ENCODE data around the gene ZHX3. TPM values are rescaled to one million over a fixed set of nuclear protein-coding genes. Genes with fewer than 3 reads are reported as not detected.
"Not testable (repeated sequence)": the region's sequence is repeated elsewhere in the genome, so short reads cannot be mapped to it uniquely, and the experiment has no call there.

ZHX3 gene
- total and polyA plus RNA-seq, 2 experiments from 2014 or later: 5.8 to 10.3 TPM

- Histone ChIP-seq H3K36me3 (no peaks in the 10 kb centered on the region), H3K4me3 (no peak overlapping the region), H3K27ac (no peak overlapping the region), H3K4me1 (ENCODE audit: low read depth) (peaks cover 8% of the 10 kb centered on the region), H3K27me3 (no peaks in the 10 kb centered on the region), H3K9me3 (ENCODE audit: low read depth) (no peaks in the 10 kb centered on the region)
- no peak for DNase-seq (ENCODE audit: low read depth in 1 of 2, low spot score in 1 of 2)
- no peak for TF ChIP-seq CTCF (IDR thresholded peaks at IDR 0.05; ENCODE audit: low read depth, low read length)
These were observed 75.2 kb downstream of the ZHX3 start for GRCh38 chr20:41242352-41242751.

GRCh38 chr20:41237233-41237632, 80.3 kb downstream of the ZHX3 start:
- not testable (repeated sequence) for DNase-seq (ENCODE audit: low read depth in 1 of 2, low spot score in 1 of 2); H3K36me3 ChIP-seq; H3K9me3 ChIP-seq (ENCODE audit: low read depth); H3K27me3 ChIP-seq; H3K4me3 ChIP-seq; H3K27ac ChIP-seq
- H3K4me1 ChIP-seq (ENCODE audit: low read depth): peaks cover 10% of the 10 kb centered on the region

GRCh38 chr20:41236818-41237217, 80.7 kb downstream of the ZHX3 start:
- H3K9me3 ChIP-seq (ENCODE audit: low read depth); H3K36me3 ChIP-seq; H3K27ac ChIP-seq; H3K4me3 ChIP-seq; H3K27me3 ChIP-seq; DNase-seq (ENCODE audit: low read depth in 1 of 2, low spot score in 1 of 2): not testable (repeated sequence)
- H3K4me1 ChIP-seq (ENCODE audit: low read depth): peaks cover 14% of the 10 kb centered on the region

- peak in 1 of 2 donors; percentile 26 for DNase-seq (ENCODE audit: low read depth in 1 of 2, low spot score in 1 of 2)
These were observed 83.0 kb downstream of the ZHX3 start for GRCh38 chr20:41234546-41234945.

GRCh38 chr20:41234041-41234440, 83.5 kb downstream of the ZHX3 start:
- Histone ChIP-seq H3K36me3 (no peaks in the 10 kb centered on the region), H3K4me1 (ENCODE audit: low read depth) (peaks cover 14% of the 10 kb centered on the region), H3K9me3 (ENCODE audit: low read depth) (no peaks in the 10 kb centered on the region), H3K27me3 (no peaks in the 10 kb centered on the region), H3K4me3 (no peak overlapping the region), H3K27ac (peak overlapping the region; percentile 70)
- TF ChIP-seq CTCF (IDR thresholded peaks at IDR 0.05; ENCODE audit: low read depth, low read length): no peak
- DNase-seq (ENCODE audit: low read depth in 1 of 2, low spot score in 1 of 2): no peak

More at GRCh38 chr20:41234546-41234945, 83.0 kb downstream of the ZHX3 start:
- Histone ChIP-seq H3K36me3 (no peaks in the 10 kb centered on the region), H3K9me3 (ENCODE audit: low read depth) (no peaks in the 10 kb centered on the region), H3K4me1 (ENCODE audit: low read depth) (peaks cover 14% of the 10 kb centered on the region), H3K27ac (peak overlapping the region; percentile 70), H3K27me3 (no peaks in the 10 kb centered on the region), H3K4me3 (no peak overlapping the region)
- no peak for TF ChIP-seq CTCF (IDR thresholded peaks at IDR 0.05; ENCODE audit: low read depth, low read length)

GRCh38 chr20:41232973-41233926, 84.3 kb downstream of the ZHX3 start:
- Histone ChIP-seq H3K36me3 (no peaks in the 10 kb centered on the region), H3K27me3 (no peaks in the 10 kb centered on the region), H3K4me1 (ENCODE audit: low read depth) (peaks cover 14% of the 10 kb centered on the region), H3K27ac (no peak overlapping the region), H3K9me3 (ENCODE audit: low read depth) (no peaks in the 10 kb centered on the region), H3K4me3 (no peak overlapping the region)
- DNase-seq (ENCODE audit: low read depth in 1 of 2, low spot score in 1 of 2): peak in 1 of 2 donors; percentile 80
- TF ChIP-seq CTCF (IDR thresholded peaks at IDR 0.05; ENCODE audit: low read depth, low read length): no peak

All from cardiac muscle cell (in vitro differentiated cells and primary cell).